GM23338 (cell line): Measurements from ENCODE around the gene RTN4IP1. TPM values are rescaled to one million over a fixed set of nuclear protein-coding genes. Genes with fewer than 3 reads are reported as not detected.

ENCODE experiments used
- ATAC-seq: fragments of 200-7000 bp; cut with Tn5 transposase; 3 replicates; pipeline ENCODE4 v1.9.1; 2020
- DNase-seq: peaks from one replicate; pipeline ENCODE4 v3.0.0-alpha.2; 2015; ENCODE audit warnings: low spot score
- H2AFZ ChIP-seq: fragments of 200-600 bp; sonication (generic); 2 replicates; pipeline ENCODE4 v1.8.0; 2016; ENCODE audit warnings: antibody characterized with exemption, mild to moderate bottlenecking, moderate library complexity
- H3F3A ChIP-seq: fragments of 200-600 bp; sonication (generic); replicated peaks from 2 replicates; pipeline ENCODE4 v1.8.0; 2017; ENCODE audit warnings: antibody characterized with exemption, mixed run types, low read depth
- H3K27ac ChIP-seq: fragments of 200-600 bp; sonication (generic); 2 replicates; pipeline ENCODE4 v1.6.1; 2016; ENCODE audit warnings: low read depth
- H3K27me3 ChIP-seq: fragments of 200-600 bp; sonication (generic); 2 replicates; pipeline ENCODE4 v1.8.0; 2016; ENCODE audit warnings: mild to moderate bottlenecking, mixed run types, moderate library complexity; ENCODE audit not compliant: insufficient read depth
- H3K36me3 ChIP-seq: fragments of 200-600 bp; sonication (generic); 2 replicates; pipeline ENCODE4 v1.8.0; 2016; ENCODE audit warnings: mild to moderate bottlenecking; ENCODE audit not compliant: insufficient read depth
- H3K4me1 ChIP-seq: fragments of 200-600 bp; sonication (generic); 2 replicates; pipeline ENCODE4 v1.8.0; 2016; ENCODE audit warnings: mild to moderate bottlenecking, moderate library complexity; ENCODE audit not compliant: insufficient read depth
- H3K4me2 ChIP-seq: fragments of 200-600 bp; sonication (generic); 2 replicates; pipeline ENCODE4 v1.7.1; 2017; ENCODE audit warnings: mixed run types
- H3K4me3 ChIP-seq: fragments of 200-600 bp; sonication (generic); 2 replicates; pipeline ENCODE4 v1.6.1; 2016; ENCODE audit warnings: mixed run types
- H3K79me2 ChIP-seq: fragments of 200-600 bp; sonication (generic); replicated peaks from 2 replicates; pipeline ENCODE4 v1.8.0; 2017; ENCODE audit warnings: mild to moderate bottlenecking; ENCODE audit not compliant: insufficient read depth
- H3K9me2 ChIP-seq: fragments of 200-600 bp; sonication (generic); 2 replicates; pipeline ENCODE4 v1.8.0; 2017; ENCODE audit not compliant: insufficient read depth
- H4K20me1 ChIP-seq: fragments of 200-600 bp; sonication (generic); replicated peaks from 2 replicates; pipeline ENCODE4 v1.8.0; 2017; ENCODE audit warnings: mild to moderate bottlenecking; ENCODE audit not compliant: insufficient read depth
- H3K27ac Mint-ChIP-seq: 2 replicates; pipeline ENCODE4 v1.8.0; 2020; ENCODE audit warnings: inconsistent platforms, mild to moderate bottlenecking, moderate library complexity, mixed read lengths
- H3K27me3 Mint-ChIP-seq: 3 replicates; pipeline ENCODE4 v1.8.0; 2022; ENCODE audit warnings: low read depth, mild to moderate bottlenecking, moderate library complexity, mixed read lengths, inconsistent platforms; ENCODE audit not compliant: insufficient read depth, poor library complexity
- H3K36me3 Mint-ChIP-seq: 3 replicates; pipeline ENCODE4 v1.8.0; 2021; ENCODE audit warnings: low read depth, mild to moderate bottlenecking, inconsistent platforms, moderate library complexity, mixed read lengths
- H3K4me1 Mint-ChIP-seq: 3 replicates; pipeline ENCODE4 v1.8.0; 2020; ENCODE audit warnings: mild to moderate bottlenecking, inconsistent platforms, mixed read lengths
- H3K4me3 Mint-ChIP-seq: 3 replicates; pipeline ENCODE4 v1.8.0; 2021; ENCODE audit warnings: moderate library complexity, mild to moderate bottlenecking, inconsistent platforms, mixed read lengths
- H3K9me3 Mint-ChIP-seq: 3 replicates; pipeline ENCODE4 v1.8.0; 2020; ENCODE audit warnings: moderate library complexity, mild to moderate bottlenecking, inconsistent platforms, mixed read lengths
- CREB1 ChIP-seq: fragments of 250-450 bp; sonication (Bioruptor Pico); IDR thresholded peaks from 2 replicates; pipeline ENCODE4 v1.5.0; 2020; ENCODE audit warnings: low read depth, mild to moderate bottlenecking, moderate library complexity
- CTCF ChIP-seq, 2 experiments: fragments of 200-600 bp in 1 of 2; sonication (generic) in 1 of 2; conservative IDR thresholded peaks; 2 replicates each; pipeline versions ENCODE4 v1.5.1 to v1.6.1; 2016 to 2017; ENCODE audit warnings: antibody characterized with exemption in 2 of 2, low read depth in 2 of 2, mild to moderate bottlenecking in 2 of 2, moderate library complexity in 1 of 2
- EZH2 ChIP-seq: fragments of 200-600 bp; sonication (generic); IDR thresholded peaks from one replicate; pipeline ENCODE4 v1.8.0; 2017; ENCODE audit warnings: antibody characterized with exemption, mild to moderate bottlenecking, low read depth; ENCODE audit not compliant: unreplicated experiment
- EZH2phosphoT487 ChIP-seq: fragments of 200-600 bp; sonication (generic); IDR thresholded peaks from one replicate; pipeline ENCODE4 v1.8.1; 2018; ENCODE audit warnings: antibody characterized with exemption; ENCODE audit not compliant: unreplicated experiment
- JUNB ChIP-seq: IDR thresholded peaks from one replicate; pipeline ENCODE4 v1.6.1; 2016; ENCODE audit warnings: antibody characterized with exemption; ENCODE audit not compliant: unreplicated experiment
- NANOG ChIP-seq: IDR thresholded peaks from 2 replicates; pipeline ENCODE4 v1.6.1; 2016; ENCODE audit warnings: antibody characterized with exemption, borderline replicate concordance
- POLR2AphosphoS5 ChIP-seq: IDR thresholded peaks from 2 replicates; pipeline ENCODE4 v1.6.1; 2016; ENCODE audit warnings: antibody characterized with exemption, low read depth
- REST ChIP-seq: IDR thresholded peaks from one replicate; pipeline ENCODE4 v1.6.1; 2018; ENCODE audit warnings: antibody characterized with exemption; ENCODE audit not compliant: unreplicated experiment
- STAT1 ChIP-seq: IDR thresholded peaks from one replicate; pipeline ENCODE4 v1.6.1; 2016; ENCODE audit warnings: antibody characterized with exemption; ENCODE audit not compliant: unreplicated experiment
- ZNF114 ChIP-seq: fragments of 250-450 bp; sonication (Bioruptor Pico); IDR thresholded peaks from 2 replicates; pipeline ENCODE4 v1.5.0; 2020; ENCODE audit warnings: mild to moderate bottlenecking, moderate library complexity
- ZNF331 ChIP-seq: fragments of 250-450 bp; sonication (Bioruptor Pico); IDR thresholded peaks from 2 replicates; pipeline ENCODE4 v1.5.0; 2020; ENCODE audit warnings: low read depth, mild to moderate bottlenecking, moderate library complexity
- polyA plus RNA-seq: library from polyadenylated mRNA; unstranded; fragments of >200 nt; fragmentation: Nextera tagmentation; extraction: Ambion mirVana; gene quantifications from 2 replicates; pipeline ENCODE4 v1.2.1, GENCODE V29; 2016
- total RNA-seq: library from RNA; depleted of rRNA; stranded (reverse); fragments of >200 nt; shearing (Covaris generic); gene quantifications from 2 replicates; pipeline ENCODE4 v1.2.3, GENCODE V29; 2014
- TF ChIP-seq, protein P1 (sequence below): IDR thresholded peaks from 2 replicates; pipeline ENCODE4 v1.6.1; 2016; ENCODE audit warnings: antibody characterized with exemption

Gene RTN4IP1
- total and polyA plus RNA-seq, 2 experiments from 2014 or later = 14.5 to 17.5 TPM

DNA sequence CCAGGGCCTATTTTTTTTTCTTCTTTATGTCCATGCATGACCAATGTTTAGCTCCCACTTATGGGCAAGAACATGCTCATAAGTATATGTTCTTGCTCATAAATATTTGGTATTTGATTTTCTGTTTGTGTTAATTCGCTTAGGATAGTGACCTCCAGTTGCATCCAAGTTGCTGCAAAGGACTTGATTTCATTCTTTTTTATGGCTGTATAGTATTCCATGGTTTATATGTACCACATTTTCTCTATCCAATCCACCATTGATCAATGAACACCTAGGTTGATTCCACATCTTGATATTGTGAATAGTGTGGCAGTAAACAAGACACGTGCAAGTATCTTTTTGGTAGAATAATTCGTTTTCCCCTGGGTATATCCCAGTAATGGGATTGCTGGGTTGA is 78.1 kb downstream of the RTN4IP1 start (continued):
- no peak for TF ChIP-seq REST
- no peak for TF ChIP-seq POLR2AphosphoS5
- no peak for TF ChIP-seq EZH2
- no peak for TF ChIP-seq EZH2phosphoT487
- TF ChIP-seq CREB1 (CRISPR knock-in tag) = no peak
- no peak for TF ChIP-seq STAT1
- no peak for TF ChIP-seq ZNF114 (CRISPR knock-in tag)
- TF ChIP-seq, protein P1, sequence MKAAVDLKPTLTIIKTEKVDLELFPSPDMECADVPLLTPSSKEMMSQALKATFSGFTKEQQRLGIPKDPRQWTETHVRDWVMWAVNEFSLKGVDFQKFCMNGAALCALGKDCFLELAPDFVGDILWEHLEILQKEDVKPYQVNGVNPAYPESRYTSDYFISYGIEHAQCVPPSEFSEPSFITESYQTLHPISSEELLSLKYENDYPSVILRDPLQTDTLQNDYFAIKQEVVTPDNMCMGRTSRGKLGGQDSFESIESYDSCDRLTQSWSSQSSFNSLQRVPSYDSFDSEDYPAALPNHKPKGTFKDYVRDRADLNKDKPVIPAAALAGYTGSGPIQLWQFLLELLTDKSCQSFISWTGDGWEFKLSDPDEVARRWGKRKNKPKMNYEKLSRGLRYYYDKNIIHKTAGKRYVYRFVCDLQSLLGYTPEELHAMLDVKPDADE = no peak
- TF ChIP-seq CTCF (conservative IDR thresholded peaks at IDR 0.05; ENCODE audit: low read depth in 2 of 2) = no peak
- no peak for TF ChIP-seq JUNB

- H3K4me3 ChIP-seq = no peak overlapping the region
- Mint-ChIP-seq H3K27me3 (no peaks in the 10 kb centered on the region), H3K9me3 (no peaks in the 10 kb centered on the region), H3K27ac (no peak overlapping the region), H3K4me3 (no peak overlapping the region), H3K4me1 (peaks cover 13% of the 10 kb centered on the region), H3K36me3 (peaks cover 15% of the 10 kb centered on the region)
- peaks cover 5% of the 10 kb centered on the region; the same call in 1 of the 2 replicates for H3K4me1 ChIP-seq
- no peaks in the 10 kb centered on the region; the same call in 1 of the 2 replicates for H4K20me1 ChIP-seq
- no peaks in the 10 kb centered on the region for H3K9me2 ChIP-seq
- DNase-seq (no peak), ATAC-seq (no peak)
- no peaks in the 10 kb centered on the region for H3F3A ChIP-seq
- H3K4me2 ChIP-seq = no peak overlapping the region
- H2AFZ ChIP-seq = no peak overlapping the region
- H3K27ac ChIP-seq = no peak overlapping the region
- no peaks in the 10 kb centered on the region for H3K27me3 ChIP-seq
- H3K36me3 ChIP-seq = no peaks in the 10 kb centered on the region
- H3K79me2 ChIP-seq = no peaks in the 10 kb centered on the region
- TF ChIP-seq CTCF (conservative IDR thresholded peaks at IDR 0.05; ENCODE audit: low read depth in 2 of 2) = no peak
- no peak for TF ChIP-seq STAT1
- no peak for TF ChIP-seq EZH2
- no peak for TF ChIP-seq EZH2phosphoT487
- no peak for TF ChIP-seq CREB1 (CRISPR knock-in tag)
- no peak for TF ChIP-seq REST
- TF ChIP-seq ZNF331 = no peak
- TF ChIP-seq ZNF114 (CRISPR knock-in tag) = no peak
- TF ChIP-seq NANOG = no peak
Observed at GRCh38 chr6:106549521-106549920, 79.8 kb downstream of the RTN4IP1 start.
